AG04450 (cell line): Measurements from ENCODE around the gene SORCS2. TPM values are rescaled to one million over a fixed set of nuclear protein-coding genes. Genes with fewer than 3 reads are reported as not detected.

Source experiments
- CTCF ChIA-PET: fragments of 300-600, 350-600 bp; formaldehyde crosslinking; extraction: SDS; loops from one replicate; lab custom pipeline; 2022; ENCODE audit warnings: antibody characterized with exemption, inconsistent platforms; lab: Charles Lee
- POLR2A ChIA-PET: fragments of 350-600 bp; formaldehyde crosslinking; extraction: SDS; loops from one replicate; lab custom pipeline; 2021; ENCODE audit warnings: antibody characterized with exemption, inconsistent platforms; lab: Yijun Ruan, JAX
- DNase-seq: peaks from one replicate; pipeline ENCODE4 v3.0.0-alpha.2; 2011; ENCODE audit warnings: low read depth, low spot score
- H3K27ac ChIP-seq: one replicate; pipeline ENCODE4 v1.5.1; 2012; ENCODE audit warnings: low read depth, low read length, control low read depth
- H3K27me3 ChIP-seq: one replicate; pipeline ENCODE4 v1.6.0; 2012; ENCODE audit warnings: low read length; ENCODE audit not compliant: control insufficient read depth, insufficient read depth
- H3K4me3 ChIP-seq: 2 replicates; pipeline ENCODE4 v1.5.1; 2011; ENCODE audit warnings: mild to moderate bottlenecking, low read depth, low read length, control low read depth
- H3K9me3 ChIP-seq: 2 replicates; pipeline ENCODE4 v1.5.1; 2012; ENCODE audit warnings: low read length; ENCODE audit not compliant: control insufficient read depth, insufficient read depth
- polyA plus RNA-seq: library from polyadenylated mRNA; depleted of rRNA; stranded (reverse); fragments of >200 nt; gene quantifications from 2 replicates; pipeline ENCODE4 v1.2.3, GENCODE V29; 2011
- TF ChIP-seq, protein P1 (sequence below): IDR thresholded peaks from 2 replicates; pipeline ENCODE4 v1.5.1; 2011; ENCODE audit warnings: low read depth, low read length, control low read depth, inconsistent platforms

Gene SORCS2
- polyA plus RNA-seq, 1 experiment = 0.29 TPM

DNA sequence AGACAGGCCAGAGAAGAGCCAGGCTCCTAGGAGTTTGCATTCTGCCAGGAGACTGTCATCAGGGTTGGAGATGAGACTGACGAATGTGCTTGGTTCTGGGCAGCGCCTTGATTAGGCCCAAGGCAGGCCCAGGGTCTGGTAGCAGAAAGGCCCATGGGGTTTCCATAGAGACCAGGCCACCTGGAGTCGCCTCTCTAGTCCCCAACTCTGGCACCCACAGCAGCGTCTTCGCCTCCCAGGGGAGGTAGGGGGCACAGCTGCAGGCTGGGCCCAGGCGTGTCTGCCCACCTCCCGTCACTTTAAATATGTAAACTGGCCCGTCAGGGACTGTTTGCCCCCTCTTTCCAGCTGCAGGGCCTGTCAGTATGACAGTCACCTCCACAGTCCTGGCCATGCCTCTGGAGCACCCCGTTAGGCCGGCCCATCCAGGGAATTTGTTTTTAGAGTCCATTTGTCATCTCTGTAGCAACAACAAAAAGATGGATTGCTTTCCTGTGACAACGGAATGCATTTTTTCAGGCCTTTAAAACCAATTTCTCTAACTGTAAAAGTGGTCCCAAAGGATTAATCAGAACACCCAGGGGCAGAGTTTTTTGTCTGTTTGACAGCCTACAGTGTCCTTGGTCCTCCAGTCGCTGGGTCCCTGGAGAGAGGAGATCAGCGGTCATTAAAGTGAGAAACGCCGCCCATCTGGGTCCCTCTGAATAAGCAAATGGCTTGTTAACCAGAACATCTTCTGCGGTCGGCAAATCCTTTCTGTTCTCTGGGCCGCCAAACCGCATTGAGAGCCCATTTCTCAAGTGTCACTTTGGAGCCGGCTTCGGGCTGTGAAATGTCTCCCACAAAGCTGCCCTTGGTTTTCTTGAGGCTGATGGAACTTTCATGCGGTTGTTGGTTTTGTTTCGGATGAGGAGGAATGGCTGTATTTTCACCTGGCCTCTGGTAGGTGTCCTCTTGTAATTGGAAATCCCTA lies 395.4 kb downstream of the SORCS2 start:
- TF ChIP-seq, protein P1, sequence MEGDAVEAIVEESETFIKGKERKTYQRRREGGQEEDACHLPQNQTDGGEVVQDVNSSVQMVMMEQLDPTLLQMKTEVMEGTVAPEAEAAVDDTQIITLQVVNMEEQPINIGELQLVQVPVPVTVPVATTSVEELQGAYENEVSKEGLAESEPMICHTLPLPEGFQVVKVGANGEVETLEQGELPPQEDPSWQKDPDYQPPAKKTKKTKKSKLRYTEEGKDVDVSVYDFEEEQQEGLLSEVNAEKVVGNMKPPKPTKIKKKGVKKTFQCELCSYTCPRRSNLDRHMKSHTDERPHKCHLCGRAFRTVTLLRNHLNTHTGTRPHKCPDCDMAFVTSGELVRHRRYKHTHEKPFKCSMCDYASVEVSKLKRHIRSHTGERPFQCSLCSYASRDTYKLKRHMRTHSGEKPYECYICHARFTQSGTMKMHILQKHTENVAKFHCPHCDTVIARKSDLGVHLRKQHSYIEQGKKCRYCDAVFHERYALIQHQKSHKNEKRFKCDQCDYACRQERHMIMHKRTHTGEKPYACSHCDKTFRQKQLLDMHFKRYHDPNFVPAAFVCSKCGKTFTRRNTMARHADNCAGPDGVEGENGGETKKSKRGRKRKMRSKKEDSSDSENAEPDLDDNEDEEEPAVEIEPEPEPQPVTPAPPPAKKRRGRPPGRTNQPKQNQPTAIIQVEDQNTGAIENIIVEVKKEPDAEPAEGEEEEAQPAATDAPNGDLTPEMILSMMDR = no peak
- ChIA-PET CTCF (no interaction called here), POLR2A (no interaction called here)
- peaks cover 12% of the 10 kb centered on the region; the same call in 1 of the 2 replicates for H3K9me3 ChIP-seq
- peaks cover 27% of the 10 kb centered on the region for H3K27me3 ChIP-seq
- H3K27ac ChIP-seq = no peak overlapping the region
- no peak for DNase-seq
- no peak overlapping the region for H3K4me3 ChIP-seq

DNA sequence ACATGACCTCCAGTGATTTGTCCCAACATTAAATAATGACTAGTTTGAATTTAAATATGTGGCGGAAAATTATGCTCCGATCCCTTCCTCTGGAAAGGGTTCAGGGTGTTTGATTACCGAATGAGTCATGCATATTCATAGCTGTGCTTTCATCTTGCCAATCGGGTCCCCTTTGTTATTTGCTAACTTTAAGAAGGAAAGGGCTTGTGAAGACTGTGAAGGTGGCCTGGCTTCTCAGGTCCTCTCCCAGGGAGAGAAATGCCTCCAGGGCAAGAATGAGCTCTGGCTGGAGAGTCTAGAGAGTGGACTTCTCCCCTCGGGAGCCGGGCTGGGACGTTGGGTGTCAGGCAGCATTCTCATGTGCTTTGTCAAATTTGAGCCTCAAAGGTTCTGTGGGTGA lies 397.9 kb downstream of the SORCS2 start:
- CTCF ChIA-PET = no interaction called here
- TF ChIP-seq, protein P1 = no peak
- no peak for DNase-seq
- Histone ChIP-seq H3K27me3 (peaks cover 31% of the 10 kb centered on the region), H3K27ac (no peak overlapping the region), H3K4me3 (no peak overlapping the region), H3K9me3 (peaks cover 12% of the 10 kb centered on the region; the same call in 1 of the 2 replicates)
- POLR2A ChIA-PET = no interaction called here

- no peak overlapping the region for H3K4me3 ChIP-seq
- peaks cover 12% of the 10 kb centered on the region; the same call in 1 of the 2 replicates for H3K9me3 ChIP-seq
- no peak overlapping the region for H3K27ac ChIP-seq
- ChIA-PET CTCF (no interaction called here), POLR2A (no interaction called here)
- peaks cover 35% of the 10 kb centered on the region for H3K27me3 ChIP-seq
- TF ChIP-seq, protein P1 = no peak
- no peak for DNase-seq
Observed at GRCh38 chr4:7590899-7591298, 398.6 kb downstream of the SORCS2 start.

GRCh38 chr4:7591409-7592053 lies 399.2 kb downstream of the SORCS2 start:
- TF ChIP-seq, protein P1 = no peak
- Histone ChIP-seq H3K27ac (no peak overlapping the region), H3K4me3 (no peak overlapping the region), H3K27me3 (peaks cover 35% of the 10 kb centered on the region), H3K9me3 (peaks cover 12% of the 10 kb centered on the region; the same call in 1 of the 2 replicates)
- ChIA-PET POLR2A (no interaction called here), CTCF (no interaction called here)
- no peak for DNase-seq
